HepG2 (cell line): ENCODE results near the gene CYTH1. TPM values are rescaled to one million over a fixed set of nuclear protein-coding genes. Genes with fewer than 3 reads are reported as not detected.
"Not testable (repeated sequence)": the region's sequence is repeated elsewhere in the genome, so short reads cannot be mapped to it uniquely, and the experiment has no call there.

ENCODE experiments used
- ATAC-seq: fragments of 200-7000 bp; cut with Tn5 transposase; 3 replicates; pipeline ENCODE4 v1.9.1; 2020; ENCODE audit warnings: mild to moderate bottlenecking, moderate library complexity
- BruUV-seq: library from RNA; stranded (reverse); fragments of 400-500 nt; replicated peaks from 2 replicates; lab custom pipeline; 2021; lab: Mats Ljungman, UMichigan
- CTCF ChIA-PET: fragments of 300-600 bp; formaldehyde crosslinking; extraction: SDS; loops from one replicate; lab custom pipeline; 2021; ENCODE audit warnings: low total read pairs, inconsistent platforms, low intra/inter-chr PET ratio; lab: Yijun Ruan, JAX
- POLR2A ChIA-PET: fragments of 350-600 bp; sonication (Branson Sonifier 250); formaldehyde crosslinking; loops from one replicate; lab custom pipeline; 2020; ENCODE audit warnings: antibody characterized with exemption, inconsistent platforms; lab: Yijun Ruan, JAX
- DNase-seq: peaks from one replicate; pipeline ENCODE4 v3.0.0-alpha.2; 2015; ENCODE audit warnings: low spot score
- FAIRE-seq: peaks from 3 replicates; lab custom pipeline; 2011; peaks lifted over from hg19 to GRCh38; lab: Jason Lieb, UNC
- H2AFZ ChIP-seq: one replicate; pipeline ENCODE4 v1.6.1; 2011; ENCODE audit warnings: low read length, inconsistent platforms
- H3K27ac ChIP-seq: fragments of 300-600 bp; 3 replicates; pipeline ENCODE4 v1.8.0; 2011; ENCODE audit warnings: mixed run types, mild to moderate bottlenecking, mixed read lengths, low read length, inconsistent platforms; ENCODE audit not compliant: insufficient read depth; ENCODE audit errors: extremely low read length
- H3K27me3 ChIP-seq, 2 experiments: fragments of 200-600 bp in 1 of 2; 2 replicates in 1 of 2; 3 replicates in 1 of 2; pipeline versions ENCODE4 v1.6.0 to v1.8.0; 2011; ENCODE audit warnings: low read length in 2 of 2, mild to moderate bottlenecking in 2 of 2, moderate library complexity in 2 of 2, inconsistent platforms in 1 of 2; ENCODE audit not compliant: insufficient read depth in 2 of 2, control insufficient read depth in 1 of 2
- H3K36me3 ChIP-seq, 2 experiments: fragments of 200-600 bp in 1 of 2; replicated peaks in 1 of 2; 2 replicates in 1 of 2; 3 replicates in 1 of 2; pipeline versions ENCODE4 v1.5.1 to v1.8.0; 2011; ENCODE audit warnings: low read length in 2 of 2, inconsistent platforms in 1 of 2; ENCODE audit not compliant: insufficient read depth in 2 of 2, control insufficient read depth in 1 of 2
- H3K4me1 ChIP-seq: 2 replicates; pipeline ENCODE4 v1.5.1; 2012; ENCODE audit warnings: low read length, inconsistent platforms; ENCODE audit not compliant: insufficient read depth
- H3K4me2 ChIP-seq: 2 replicates; pipeline ENCODE4 v1.6.0; 2011; ENCODE audit warnings: low read depth, low read length, inconsistent platforms
- H3K4me3 ChIP-seq, 3 experiments: fragments of 200-600 bp in 1 of 3; sonication (generic), shearing (Covaris generic) in 1 of 3; replicated peaks in 1 of 3; 2 replicates each; pipeline ENCODE4 v1.5.1; 2011 to 2016; ENCODE audit warnings: low read length in 3 of 3, inconsistent platforms in 2 of 3, low read depth in 2 of 3, mild to moderate bottlenecking in 2 of 3, control low read depth in 1 of 3, mixed read lengths in 1 of 3; ENCODE audit not compliant: insufficient read depth in 1 of 3
- H3K79me2 ChIP-seq: one replicate; pipeline ENCODE4 v1.6.1; 2011; ENCODE audit warnings: low read length, inconsistent platforms; ENCODE audit not compliant: insufficient read depth
- H3K9ac ChIP-seq: 2 replicates; pipeline ENCODE4 v1.6.0; 2011; ENCODE audit warnings: mild to moderate bottlenecking, low read depth, low read length, inconsistent platforms; ENCODE audit not compliant: insufficient read depth
- H3K9me3 ChIP-seq: 2 replicates; pipeline ENCODE4 v1.5.1; 2012; ENCODE audit warnings: mild to moderate bottlenecking, low read length
- H4K20me1 ChIP-seq: 2 replicates; pipeline ENCODE4 v1.6.0; 2011; ENCODE audit warnings: inconsistent platforms, mild to moderate bottlenecking, low read length, moderate library complexity; ENCODE audit not compliant: insufficient read depth
- CREB3 ChIP-seq: sonication (generic); formaldehyde crosslinking; IDR thresholded peaks from 2 replicates; pipeline ENCODE4 v1.5.0; 2020; ENCODE audit warnings: missing genetic modification reagents
- HMGXB3 ChIP-seq: sonication (generic); formaldehyde crosslinking; IDR thresholded peaks from 2 replicates; pipeline ENCODE4 v1.4.0; 2020; ENCODE audit warnings: missing genetic modification reagents, borderline replicate concordance
- HNF4A ChIP-seq: sonication (generic); formaldehyde crosslinking; IDR thresholded peaks from 2 replicates; pipeline ENCODE4 v1.4.0; 2020; ENCODE audit warnings: missing genetic modification reagents
- REL ChIP-seq: sonication (generic); formaldehyde crosslinking; conservative IDR thresholded peaks from 2 replicates; pipeline ENCODE4 v1.8.0; 2022; ENCODE audit warnings: mild to moderate bottlenecking, missing genetic modification reagents, moderate library complexity
- SNAI1 ChIP-seq: sonication (generic); formaldehyde crosslinking; IDR thresholded peaks from 2 replicates; pipeline ENCODE4 v1.5.0; 2020; ENCODE audit warnings: mild to moderate bottlenecking, missing genetic modification reagents, borderline replicate concordance
- TEAD3 ChIP-seq: optimal IDR thresholded peaks from 2 replicates; pipeline ENCODE3; 2016; ENCODE audit warnings: borderline replicate concordance
- ZFP62 ChIP-seq: sonication (generic); formaldehyde crosslinking; IDR thresholded peaks from 2 replicates; pipeline ENCODE4 v1.4.0; 2020; ENCODE audit warnings: missing genetic modification reagents
- ZNF263 ChIP-seq: sonication (generic); formaldehyde crosslinking; IDR thresholded peaks from 2 replicates; pipeline ENCODE4 v1.4.0; 2020; ENCODE audit warnings: missing genetic modification reagents
- ZNF296 ChIP-seq: sonication (generic); formaldehyde crosslinking; conservative IDR thresholded peaks from 2 replicates; pipeline ENCODE4 v1.5.0; 2020; ENCODE audit warnings: mild to moderate bottlenecking, missing genetic modification reagents
- ZSCAN21 ChIP-seq: sonication (generic); formaldehyde crosslinking; IDR thresholded peaks from 2 replicates; pipeline ENCODE4 v1.8.0; 2022; ENCODE audit warnings: mild to moderate bottlenecking, missing genetic modification reagents, moderate library complexity, borderline replicate concordance
- WGBS: methylation state at CpG from one replicate; pipeline ENCODE4 v1.1.6; 2017; ENCODE audit warnings: low lambda C conversion rate; 5-methylcytosine and 5-hydroxymethylcytosine counted together
- in situ Hi-C: cut with HindIII; loops from 2 replicates; pipeline ENCODE4 v1.10.0; 2017; ENCODE audit warnings: low pct_unique_long_range_greater_than_20kb; ENCODE audit not compliant: extremely low pct_ligation_motif_present
- intact Hi-C: fragments of 100-400 bp; cut with micrococcal nuclease; formaldehyde crosslinking; loops from one replicate; pipeline ENCODE4 v1.10.0; 2022; ENCODE audit not compliant: unreplicated experiment
- polyA plus RNA-seq, 8 experiments: library from polyadenylated mRNA; depleted of rRNA in 3 of 8; stranded (reverse) in 7 of 8; unstranded in 1 of 8; fragments of >200 nt; fragmentation: Illumina TruSeq in 4 of 8; extraction: Trizol in 4 of 8; gene quantifications; 2 replicates each; pipeline versions ENCODE4 v1.2.1 to v1.2.3, GENCODE V29; 2011 to 2016; ENCODE audit warnings: low read depth in 4 of 8, missing spikeins in 1 of 8, mixed read lengths in 1 of 8; ENCODE audit not compliant: insufficient read depth in 1 of 8
- total RNA-seq, 5 experiments: library from RNA; depleted of rRNA; stranded (reverse); fragments of >200 nt; fragmentation: Illumina TruSeq; extraction: Trizol; gene quantifications; 2 replicates each; pipeline ENCODE4 v1.2.3, GENCODE V29; 2016; ENCODE audit warnings: low read depth in 1 of 5
- TF ChIP-seq, protein P1 (sequence below): sonication (generic); formaldehyde crosslinking; IDR thresholded peaks from 2 replicates; pipeline ENCODE4 v1.5.0; 2020; ENCODE audit warnings: mild to moderate bottlenecking, missing genetic modification reagents, moderate library complexity

The CYTH1 gene
- total and polyA plus RNA-seq, 2 of the 13 experiments (the other 11 are each of a cell fraction or from before 2014, with no cell fraction given): 20.1 to 48.9 TPM

- TF ChIP-seq HMGXB3: no peak
- 0 out of 2 replicates have a peak, but pooled peaks have one; percentile 2 for TF ChIP-seq HNF4A (CRISPR knock-in tag)
Observed at GRCh38 chr17:78672871-78673371, 109.2 kb downstream of the CYTH1 start (continued).

DNA sequence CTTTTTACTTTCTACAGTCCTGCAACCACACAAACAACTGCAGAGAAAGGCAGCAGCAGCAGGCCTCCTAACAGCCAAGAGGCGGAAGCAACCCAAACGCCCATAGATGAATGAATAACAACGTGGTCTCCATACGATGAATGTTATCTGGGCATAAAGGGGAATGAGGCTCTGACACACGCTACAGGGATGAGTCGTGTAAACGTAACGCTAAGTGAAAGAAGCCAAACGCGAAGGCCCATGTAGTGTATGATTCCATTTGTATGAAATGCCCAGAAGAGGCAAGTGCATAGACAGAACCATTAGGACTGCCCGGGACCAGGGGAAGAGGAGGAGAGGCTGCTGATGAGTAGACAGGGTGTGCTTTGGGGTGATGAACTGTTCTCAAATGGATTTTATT lies 110.1 kb downstream of the CYTH1 start:
- CTCF ChIA-PET: no interaction called here
- FAIRE-seq: no peak

GRCh38 chr17:78671726-78672001 lies 110.4 kb downstream of the CYTH1 start:
- intact Hi-C loops, H4K20me1 ChIP-seq, CTCF ChIA-PET, FAIRE-seq, H3K27me3 ChIP-seq, BruUV-seq, H2AFZ ChIP-seq, in situ Hi-C loops, H3K79me2 ChIP-seq, POLR2A ChIA-PET, H3K27ac ChIP-seq, DNase-seq, H3K4me3 ChIP-seq, H3K9ac ChIP-seq, ATAC-seq, H3K9me3 ChIP-seq, H3K4me2 ChIP-seq: not testable (repeated sequence)
- 89% methylated on average over 3 of the region's 3 CpGs for WGBS
- peaks cover 20% of the 10 kb centered on the region for H3K4me1 ChIP-seq
- peaks cover 11 to 27% of the 10 kb centered on the region in 2 experiments for H3K36me3 ChIP-seq

More for the DNA sequence above, 110.1 kb downstream of the CYTH1 start:
- H4K20me1 ChIP-seq: no peaks in the 10 kb centered on the region
- peaks cover 16% of the 10 kb centered on the region for H3K4me1 ChIP-seq
- no peak overlapping the region for H2AFZ ChIP-seq
- BruUV-seq: no TSS peak
- intact Hi-C loops (no loop called here), in situ Hi-C loops (no loop called here)
- no peaks in the 10 kb centered on the region for H3K79me2 ChIP-seq
- no peak overlapping the region for H3K4me2 ChIP-seq
- no peak overlapping the region for H3K9ac ChIP-seq
- no peak for DNase-seq
- no peak overlapping the region for H3K4me3 ChIP-seq
- WGBS: 96% methylated on average over 11 of the region's 11 CpGs
- H3K27me3 ChIP-seq: no peaks in the 10 kb centered on the region
- TF ChIP-seq REL (no peak), TEAD3 (CRISPR knock-in tag) (no peak), ZFP62 (CRISPR knock-in tag) (no peak), SNAI1 (CRISPR knock-in tag) (no peak), ZSCAN21 (no peak), CREB3 (no peak), ZNF263 (CRISPR knock-in tag) (no peak), ZNF296 (CRISPR knock-in tag) (no peak)
- TF ChIP-seq, protein P1, sequence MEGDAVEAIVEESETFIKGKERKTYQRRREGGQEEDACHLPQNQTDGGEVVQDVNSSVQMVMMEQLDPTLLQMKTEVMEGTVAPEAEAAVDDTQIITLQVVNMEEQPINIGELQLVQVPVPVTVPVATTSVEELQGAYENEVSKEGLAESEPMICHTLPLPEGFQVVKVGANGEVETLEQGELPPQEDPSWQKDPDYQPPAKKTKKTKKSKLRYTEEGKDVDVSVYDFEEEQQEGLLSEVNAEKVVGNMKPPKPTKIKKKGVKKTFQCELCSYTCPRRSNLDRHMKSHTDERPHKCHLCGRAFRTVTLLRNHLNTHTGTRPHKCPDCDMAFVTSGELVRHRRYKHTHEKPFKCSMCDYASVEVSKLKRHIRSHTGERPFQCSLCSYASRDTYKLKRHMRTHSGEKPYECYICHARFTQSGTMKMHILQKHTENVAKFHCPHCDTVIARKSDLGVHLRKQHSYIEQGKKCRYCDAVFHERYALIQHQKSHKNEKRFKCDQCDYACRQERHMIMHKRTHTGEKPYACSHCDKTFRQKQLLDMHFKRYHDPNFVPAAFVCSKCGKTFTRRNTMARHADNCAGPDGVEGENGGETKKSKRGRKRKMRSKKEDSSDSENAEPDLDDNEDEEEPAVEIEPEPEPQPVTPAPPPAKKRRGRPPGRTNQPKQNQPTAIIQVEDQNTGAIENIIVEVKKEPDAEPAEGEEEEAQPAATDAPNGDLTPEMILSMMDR (CRISPR knock-in tag): no peak
- POLR2A ChIA-PET: no interaction called here
- H3K9me3 ChIP-seq: no peaks in the 10 kb centered on the region
- no peak for ATAC-seq
- H3K36me3 ChIP-seq: peaks cover 14 to 30% of the 10 kb centered on the region in 2 experiments
- H3K27ac ChIP-seq: no peak overlapping the region
